ENCODE data around the gene MAP4K4.

- no peak for TF ChIP-seq POLR2A (IDR thresholded peaks at IDR 0.05; ENCODE audit: low read length)
- TF ChIP-seq GATA1 (IDR thresholded peaks at IDR 0.05; ENCODE audit: low read depth, low read length) = no peak
These were observed 185.3 kb downstream of the MAP4K4 start for GRCh38 chr2:101882769-101883307.

All from erythroblast (primary cell).